Measurements from ENCODE around the gene TRPC4AP.

The TRPC4AP gene

DNA sequence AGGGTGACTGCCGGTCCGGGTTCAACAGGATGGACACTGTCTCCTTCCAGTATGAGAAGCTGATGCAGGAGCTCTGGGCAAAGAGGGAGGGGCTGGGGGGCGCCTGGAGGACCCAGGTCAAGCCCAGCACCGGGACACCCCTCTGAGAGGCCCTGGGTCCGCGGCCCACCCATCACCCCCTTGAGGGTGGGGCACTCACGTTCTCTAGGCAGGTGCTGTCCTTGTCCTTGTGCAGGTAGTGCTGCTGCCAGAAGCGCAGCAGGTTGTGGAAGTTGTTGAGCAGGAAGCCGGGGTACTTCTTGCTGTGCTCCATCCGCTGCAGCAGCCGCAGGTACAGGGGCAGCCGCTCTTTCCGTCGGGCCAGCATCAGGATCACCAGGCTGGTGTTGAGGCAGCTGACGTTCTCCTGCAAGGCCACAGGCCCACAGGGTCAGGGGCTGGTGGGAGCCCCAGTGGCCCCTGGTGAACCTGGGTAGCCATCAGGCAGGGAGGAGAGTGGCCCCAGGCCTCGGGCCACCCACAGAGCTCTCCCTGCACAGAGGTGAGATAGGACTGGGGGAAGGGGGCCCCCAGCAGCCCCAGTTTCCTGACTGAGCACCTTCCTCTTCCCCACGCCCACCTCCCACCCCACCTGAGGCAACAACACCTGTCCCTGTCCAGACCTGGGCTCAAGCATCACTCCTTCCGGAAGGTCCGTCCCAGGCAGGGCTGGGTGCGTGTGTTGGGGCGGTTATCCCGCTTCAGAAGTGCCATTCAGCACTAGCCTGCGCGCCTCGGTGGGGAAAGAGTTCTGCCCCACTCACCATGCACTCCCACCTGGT lies 89.2 kb downstream of the TRPC4AP start:
- DNase-seq (ENCODE audit: low spot score): no peak
- FAIRE-seq: no peak

DNA sequence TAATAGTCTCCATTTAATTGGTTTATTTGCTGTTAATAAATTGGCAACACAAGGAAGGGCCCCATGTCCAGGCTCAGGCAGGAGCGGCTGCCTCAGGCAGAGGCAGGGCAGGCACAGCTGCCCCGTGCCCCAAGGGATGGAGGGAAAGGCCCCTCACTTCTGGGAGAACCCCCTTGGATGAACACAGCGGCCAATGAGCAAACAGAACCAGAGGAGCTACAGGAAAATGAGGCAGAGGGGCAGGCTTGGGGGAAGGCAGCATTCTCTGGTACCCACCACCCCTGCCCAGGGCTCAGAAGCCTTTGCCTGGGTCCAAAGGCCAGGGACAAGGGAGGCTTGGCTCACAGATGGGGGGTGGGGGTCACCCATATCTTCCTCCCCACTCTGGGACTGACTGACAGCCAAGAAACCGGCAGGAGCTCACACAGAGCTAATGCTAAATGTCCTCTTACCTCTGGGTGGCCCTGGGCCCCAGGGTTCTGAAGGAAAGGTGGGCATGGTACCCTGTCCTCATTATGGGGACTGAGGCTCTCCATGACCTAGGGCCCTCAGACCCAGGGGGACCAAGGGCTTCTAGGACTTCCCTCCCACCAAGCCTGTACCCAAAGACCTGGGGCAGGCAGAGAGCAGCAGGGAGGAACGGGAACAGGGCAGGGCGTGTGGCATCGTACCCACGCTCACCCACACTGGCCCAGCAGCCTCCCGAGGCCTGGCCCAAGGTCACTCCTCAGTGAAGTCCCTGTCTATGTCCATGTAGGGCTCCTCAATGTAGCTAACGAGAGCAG lies 90.0 kb downstream of the TRPC4AP start:
- FAIRE-seq (no peak), DNase-seq (ENCODE audit: low spot score) (no peak)

DNA sequence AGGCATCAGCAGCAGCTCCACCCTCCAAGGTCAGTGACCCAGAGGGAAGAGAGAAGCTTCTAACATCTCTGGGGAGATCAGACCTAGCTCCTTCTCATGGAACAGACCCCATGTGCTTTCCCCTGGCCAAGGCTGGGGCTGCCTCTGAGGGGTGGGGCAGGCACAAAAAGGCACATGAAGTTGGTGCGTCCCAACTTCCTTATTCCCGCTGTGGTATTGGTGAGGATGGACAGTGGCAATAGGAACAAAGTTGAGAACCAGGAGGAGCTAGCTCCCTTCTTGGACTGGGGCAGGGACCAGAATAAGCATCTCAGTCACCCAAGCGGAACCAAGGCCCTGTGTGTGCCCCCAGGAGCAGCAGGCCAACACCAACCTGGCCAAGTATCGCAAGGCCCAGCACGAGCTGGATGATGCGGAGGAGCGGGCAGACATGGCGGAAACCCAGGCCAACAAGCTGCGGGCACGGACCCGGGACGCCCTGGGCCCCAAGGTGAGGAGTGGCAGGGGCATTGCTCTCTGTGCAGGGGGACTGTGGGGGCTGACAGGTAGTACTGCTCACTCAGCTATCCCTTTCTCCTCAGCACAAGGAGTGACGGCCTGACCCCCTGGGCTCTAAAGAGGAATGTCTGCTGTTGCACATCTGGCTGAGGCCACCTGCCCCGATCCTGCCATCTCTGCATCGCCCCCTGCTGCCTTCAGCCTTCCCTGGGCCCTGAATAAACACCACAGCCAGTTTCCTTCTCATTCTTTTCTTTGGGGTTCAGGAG lies 90.8 kb downstream of the TRPC4AP start:
- FAIRE-seq (no peak), DNase-seq (ENCODE audit: low spot score) (no peak)

DNA sequence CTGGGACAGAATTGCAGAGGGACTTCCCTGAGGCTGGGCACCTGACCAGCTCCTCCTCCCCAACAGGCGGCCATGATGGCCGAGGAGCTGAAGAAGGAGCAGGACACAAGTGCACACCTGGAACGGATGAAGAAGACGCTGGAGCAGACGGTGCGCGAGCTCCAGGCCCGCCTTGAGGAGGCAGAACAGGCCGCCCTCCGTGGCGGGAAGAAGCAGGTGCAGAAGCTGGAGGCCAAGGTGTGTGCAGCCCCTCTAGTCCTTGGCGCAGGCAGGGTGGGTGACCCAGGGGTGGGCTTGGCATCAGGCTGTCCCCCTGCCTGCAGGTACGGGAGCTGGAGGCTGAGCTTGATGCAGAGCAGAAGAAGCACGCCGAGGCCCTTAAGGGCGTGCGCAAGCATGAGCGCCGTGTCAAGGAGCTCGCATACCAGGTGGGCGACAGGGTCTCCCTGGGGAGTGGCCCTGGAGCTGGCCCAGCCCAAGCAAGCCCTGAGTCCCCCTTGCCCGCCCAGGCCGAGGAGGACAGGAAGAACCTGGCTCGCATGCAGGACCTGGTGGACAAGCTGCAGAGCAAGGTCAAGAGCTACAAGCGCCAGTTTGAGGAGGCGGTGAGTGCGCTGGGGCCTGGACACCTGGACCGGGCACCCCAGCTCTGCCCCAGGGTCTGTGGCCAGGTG lies 91.5 kb downstream of the TRPC4AP start:
- FAIRE-seq (no peak), DNase-seq (ENCODE audit: low spot score) (no peak)

DNA sequence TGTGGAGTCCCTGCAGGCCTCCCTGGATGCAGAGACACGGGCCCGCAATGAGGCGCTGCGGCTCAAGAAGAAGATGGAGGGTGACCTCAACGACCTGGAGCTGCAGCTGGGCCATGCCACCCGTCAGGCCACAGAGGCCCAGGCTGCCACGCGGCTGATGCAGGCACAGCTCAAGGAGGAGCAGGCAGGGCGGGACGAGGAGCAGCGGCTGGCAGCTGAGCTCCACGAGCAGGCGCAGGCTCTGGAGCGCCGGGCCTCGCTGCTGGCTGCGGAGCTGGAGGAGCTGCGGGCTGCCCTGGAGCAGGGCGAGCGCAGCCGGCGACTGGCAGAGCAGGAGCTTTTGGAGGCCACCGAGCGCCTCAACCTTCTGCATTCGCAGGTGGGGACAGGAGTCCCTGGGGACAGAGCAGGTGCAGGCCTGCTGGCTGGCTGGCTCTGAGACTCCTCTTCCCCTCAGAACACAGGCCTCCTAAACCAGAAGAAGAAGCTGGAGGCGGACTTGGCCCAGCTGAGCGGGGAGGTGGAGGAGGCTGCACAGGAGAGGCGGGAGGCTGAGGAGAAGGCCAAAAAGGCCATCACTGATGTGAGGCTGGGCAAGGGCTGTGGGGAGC lies 92.2 kb downstream of the TRPC4AP start:
- no peak for DNase-seq (ENCODE audit: low spot score)
- FAIRE-seq: no peak

DNA sequence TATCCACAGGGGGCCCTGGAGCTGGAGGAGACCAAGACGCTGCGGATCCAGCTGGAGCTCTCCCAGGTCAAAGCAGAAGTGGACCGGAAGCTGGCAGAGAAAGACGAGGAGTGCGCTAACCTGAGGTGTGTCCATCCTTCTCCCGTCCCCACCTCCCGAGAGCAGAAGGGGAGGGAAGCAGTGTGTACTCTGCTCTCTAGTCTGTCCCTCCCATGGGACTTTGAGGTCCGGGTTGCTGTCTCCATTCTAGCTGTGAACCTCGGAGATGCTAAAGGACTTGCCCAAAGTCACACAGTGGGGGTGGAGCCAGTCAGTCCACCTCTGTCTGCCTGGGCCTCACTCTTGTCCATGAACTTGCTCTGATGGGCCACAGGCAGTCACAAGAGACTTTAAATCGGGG lies 92.8 kb downstream of the TRPC4AP start:
- DNase-seq (ENCODE audit: low spot score): no peak
- no peak for FAIRE-seq

DNA sequence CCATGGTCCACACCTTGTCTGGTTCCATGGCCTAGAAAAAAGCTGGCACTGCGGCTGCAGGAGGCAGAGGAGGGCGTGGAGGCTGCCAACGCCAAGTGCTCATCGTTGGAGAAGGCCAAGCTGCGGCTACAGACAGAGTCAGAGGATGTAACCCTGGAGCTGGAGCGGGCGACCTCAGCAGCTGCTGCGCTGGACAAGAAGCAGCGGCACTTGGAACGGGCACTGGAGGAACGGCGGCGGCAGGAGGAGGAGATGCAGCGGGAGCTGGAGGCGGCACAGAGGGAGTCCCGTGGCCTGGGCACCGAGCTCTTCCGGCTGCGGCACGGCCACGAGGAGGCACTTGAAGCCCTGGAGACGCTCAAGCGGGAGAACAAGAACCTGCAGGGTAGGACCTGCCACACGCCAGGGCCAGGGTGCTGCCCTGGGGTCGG lies 93.6 kb downstream of the TRPC4AP start:
- FAIRE-seq: no peak
- no peak for DNase-seq (ENCODE audit: low spot score)

DNA sequence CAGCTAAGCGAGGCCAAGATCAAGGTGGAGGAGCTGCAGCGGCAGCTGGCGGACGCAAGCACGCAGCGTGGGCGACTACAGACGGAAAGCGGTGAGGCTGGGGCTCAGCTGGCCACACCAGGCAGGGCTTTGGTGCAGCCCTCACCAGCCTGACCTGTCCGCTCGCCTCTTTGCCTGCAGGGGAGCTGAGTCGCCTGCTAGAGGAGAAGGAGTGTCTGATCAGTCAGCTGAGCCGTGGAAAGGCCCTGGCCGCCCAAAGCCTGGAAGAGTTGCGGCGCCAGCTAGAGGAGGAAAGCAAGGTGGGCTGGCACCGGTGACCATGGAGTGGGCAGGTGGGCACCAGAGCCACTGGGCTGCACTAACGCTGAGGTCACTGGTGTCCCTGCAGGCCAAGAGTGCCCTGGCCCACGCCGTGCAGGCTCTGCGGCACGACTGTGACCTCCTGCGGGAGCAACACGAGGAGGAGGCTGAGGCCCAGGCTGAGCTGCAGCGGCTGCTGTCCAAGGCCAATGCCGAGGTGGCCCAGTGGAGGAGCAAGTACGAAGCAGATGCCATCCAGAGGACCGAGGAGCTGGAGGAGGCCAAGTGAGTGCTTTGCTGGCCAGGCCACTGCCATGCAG lies 94.2 kb downstream of the TRPC4AP start:
- FAIRE-seq (no peak), DNase-seq (ENCODE audit: low spot score) (no peak)

DNA sequence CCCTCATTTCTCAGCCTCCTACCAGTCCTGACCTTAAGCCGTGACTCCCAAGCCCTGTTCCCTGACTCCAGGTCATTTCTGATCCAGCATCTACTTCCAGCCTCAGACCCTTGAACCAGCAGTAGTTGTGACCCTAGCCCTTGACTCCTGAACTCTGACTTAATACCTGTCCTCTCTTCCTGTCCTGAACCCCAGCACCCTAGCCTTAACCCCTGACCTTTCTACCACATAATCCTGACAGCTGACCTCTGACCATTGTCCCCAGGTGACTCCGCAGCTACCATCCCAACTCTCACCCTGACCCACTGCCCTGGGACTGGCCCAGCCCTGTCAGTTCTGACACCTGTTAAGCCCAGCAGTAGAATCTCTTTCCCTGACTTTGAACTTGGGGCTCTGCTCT lies 94.8 kb downstream of the TRPC4AP start:
- FAIRE-seq: no peak

DNA sequence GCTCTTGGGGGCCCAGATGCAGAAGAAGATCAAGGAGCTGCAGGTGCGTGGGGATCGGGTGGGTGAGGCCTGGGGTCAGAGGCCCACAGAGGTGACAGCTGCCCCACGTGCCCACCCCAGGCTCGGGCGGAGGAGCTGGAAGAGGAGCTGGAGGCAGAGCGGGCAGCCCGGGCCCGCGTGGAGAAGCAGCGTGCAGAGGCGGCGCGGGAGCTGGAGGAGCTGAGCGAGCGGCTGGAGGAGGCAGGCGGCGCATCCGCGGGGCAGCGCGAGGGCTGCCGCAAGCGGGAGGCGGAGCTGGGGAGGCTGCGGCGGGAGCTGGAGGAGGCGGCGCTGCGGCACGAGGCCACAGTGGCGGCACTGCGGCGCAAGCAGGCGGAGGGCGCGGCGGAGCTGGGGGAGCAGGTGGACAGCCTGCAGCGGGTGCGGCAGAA lies 95.5 kb downstream of the TRPC4AP start:
- DNase-seq (ENCODE audit: low spot score) (no peak), FAIRE-seq (no peak)

More for the DNA sequence above, 94.8 kb downstream of the TRPC4AP start:
- DNase-seq (ENCODE audit: low spot score): no peak

DNA sequence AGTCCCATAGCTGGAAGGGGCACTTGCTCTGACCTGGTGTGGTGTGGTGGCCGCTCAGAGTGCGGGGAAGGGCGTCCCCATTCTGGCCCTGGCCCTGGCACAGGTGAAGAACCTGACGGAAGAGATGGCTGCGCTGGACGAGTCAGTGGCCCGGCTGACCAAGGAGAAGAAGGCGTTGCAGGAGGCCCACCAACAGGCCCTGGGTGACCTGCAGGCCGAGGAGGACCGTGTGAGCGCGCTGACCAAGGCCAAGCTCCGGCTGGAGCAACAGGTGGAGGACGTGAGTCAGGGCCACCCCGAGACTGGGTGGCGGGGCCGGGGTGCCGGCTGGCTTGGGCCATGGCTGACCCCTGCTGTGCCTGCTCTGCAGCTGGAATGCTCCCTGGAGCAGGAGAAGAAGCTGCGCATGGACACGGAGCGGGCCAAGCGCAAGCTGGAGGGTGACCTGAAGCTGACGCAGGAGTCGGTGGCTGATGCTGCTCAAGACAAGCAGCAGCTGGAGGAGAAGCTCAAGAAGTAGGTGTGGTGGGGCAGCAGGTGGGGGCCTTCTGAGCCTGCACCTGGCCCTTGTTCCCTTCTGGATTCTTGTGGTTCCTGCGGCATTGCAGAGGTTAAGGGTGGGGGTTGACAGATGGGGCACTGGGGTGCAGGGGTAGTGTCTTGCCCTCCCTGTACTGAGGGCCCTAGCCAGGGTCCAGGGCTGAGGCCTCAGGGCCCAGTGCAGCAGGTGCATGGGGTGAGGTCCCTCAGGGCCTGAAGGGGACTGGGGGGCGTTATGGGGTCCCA lies 96.2 kb downstream of the TRPC4AP start:
- DNase-seq (ENCODE audit: low spot score) (no peak), FAIRE-seq (no peak)

DNA sequence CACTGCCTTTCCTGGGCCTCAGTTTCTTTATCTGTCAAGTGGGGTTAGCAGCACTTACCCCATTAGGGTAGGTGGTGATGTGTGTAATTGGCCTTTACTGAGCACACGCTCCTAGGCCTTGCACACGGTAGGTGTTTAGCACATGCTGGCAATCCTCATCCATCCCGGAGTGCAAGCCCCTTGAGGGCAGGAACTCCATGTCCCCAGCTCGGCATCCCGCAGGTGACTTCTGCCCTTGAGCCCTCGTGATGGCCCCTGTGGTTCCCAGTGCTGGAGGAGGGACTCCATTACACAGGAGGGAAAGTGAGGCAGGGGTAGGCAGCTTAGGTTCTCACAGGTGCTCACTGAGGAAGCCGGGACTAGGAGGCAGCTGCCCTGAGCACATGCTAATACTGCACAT lies 96.9 kb downstream of the TRPC4AP start:
- DNase-seq (ENCODE audit: low spot score) (no peak), FAIRE-seq (no peak)

DNA sequence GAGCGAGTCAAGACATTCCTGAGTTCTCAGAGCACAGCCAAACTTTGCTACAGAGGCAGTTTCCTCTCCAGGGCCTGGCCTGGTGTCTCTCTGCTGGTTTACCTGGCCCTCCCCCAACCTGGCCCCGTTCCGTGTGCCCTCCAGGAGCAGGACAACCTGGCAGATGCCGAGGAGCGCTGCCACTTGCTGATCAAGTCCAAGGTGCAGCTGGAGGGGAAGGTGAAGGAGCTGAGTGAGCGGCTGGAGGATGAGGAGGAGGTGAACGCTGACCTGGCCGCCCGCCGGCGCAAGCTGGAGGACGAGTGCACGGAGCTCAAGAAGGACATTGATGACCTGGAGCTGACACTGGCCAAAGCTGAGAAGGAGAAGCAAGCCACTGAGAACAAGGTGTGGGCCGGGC lies 97.4 kb downstream of the TRPC4AP start:
- no peak for FAIRE-seq
- DNase-seq (ENCODE audit: low spot score): no peak

DNA sequence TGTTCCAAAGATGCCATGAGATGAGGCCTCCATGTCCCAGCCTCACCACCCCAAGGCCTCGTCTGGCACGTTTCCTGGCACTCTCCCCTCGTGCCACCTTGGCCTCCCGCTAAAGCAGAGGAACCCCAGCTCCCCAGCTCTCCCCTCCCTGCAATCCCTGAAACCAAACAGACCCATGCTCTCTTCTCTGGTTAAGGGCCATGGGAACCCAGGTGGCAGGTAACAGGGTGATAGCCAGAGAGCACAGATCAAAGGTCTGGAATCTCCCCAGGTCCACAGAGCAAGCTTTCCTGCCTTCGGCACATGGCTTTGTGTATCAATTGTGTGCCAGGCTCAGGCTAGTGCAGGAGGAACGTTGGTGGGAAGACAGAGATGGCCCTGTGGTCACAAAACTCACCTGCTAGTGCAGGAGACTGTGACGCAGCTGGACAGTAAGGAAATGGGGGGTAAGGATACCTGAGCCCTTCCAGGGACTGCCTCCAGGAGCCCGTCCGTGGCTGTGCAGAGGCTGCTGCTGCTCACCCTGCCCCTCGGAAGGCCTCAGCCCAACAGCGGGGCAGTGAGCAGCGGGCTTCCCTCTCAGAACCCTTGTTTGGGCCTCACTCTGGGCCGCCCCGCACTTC lies 98.0 kb downstream of the TRPC4AP start:
- FAIRE-seq: no peak

DNA sequence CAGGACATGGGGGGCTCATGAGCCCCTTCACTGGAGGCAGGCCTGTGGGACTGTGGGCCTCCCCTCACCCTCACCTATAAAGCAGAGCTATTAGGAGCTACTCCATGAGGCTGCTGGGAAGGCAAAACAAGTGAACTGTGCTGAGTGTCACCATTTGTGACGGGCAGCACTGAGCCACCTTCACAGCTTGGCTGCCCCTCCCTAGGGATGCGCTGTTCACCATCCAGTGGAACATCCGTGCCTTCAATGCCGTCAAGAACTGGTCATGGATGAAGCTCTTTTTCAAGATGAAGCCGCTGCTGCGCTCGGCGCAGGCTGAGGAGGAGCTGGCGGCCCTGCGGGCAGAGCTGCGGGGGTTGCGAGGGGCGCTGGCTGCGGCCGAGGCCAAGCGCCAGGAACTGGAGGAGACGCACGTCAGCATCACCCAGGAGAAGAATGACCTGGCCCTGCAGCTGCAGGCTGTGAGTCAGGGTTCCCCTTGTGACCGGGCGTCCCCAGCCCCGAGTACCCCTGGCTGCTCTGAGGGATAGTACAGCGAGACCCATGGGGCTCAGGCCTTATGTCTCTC lies 98.6 kb downstream of the TRPC4AP start:
- DNase-seq (ENCODE audit: low spot score) (no peak), FAIRE-seq (no peak)

More for the DNA sequence above, 98.0 kb downstream of the TRPC4AP start:
- no peak for DNase-seq (ENCODE audit: low spot score)

DNA sequence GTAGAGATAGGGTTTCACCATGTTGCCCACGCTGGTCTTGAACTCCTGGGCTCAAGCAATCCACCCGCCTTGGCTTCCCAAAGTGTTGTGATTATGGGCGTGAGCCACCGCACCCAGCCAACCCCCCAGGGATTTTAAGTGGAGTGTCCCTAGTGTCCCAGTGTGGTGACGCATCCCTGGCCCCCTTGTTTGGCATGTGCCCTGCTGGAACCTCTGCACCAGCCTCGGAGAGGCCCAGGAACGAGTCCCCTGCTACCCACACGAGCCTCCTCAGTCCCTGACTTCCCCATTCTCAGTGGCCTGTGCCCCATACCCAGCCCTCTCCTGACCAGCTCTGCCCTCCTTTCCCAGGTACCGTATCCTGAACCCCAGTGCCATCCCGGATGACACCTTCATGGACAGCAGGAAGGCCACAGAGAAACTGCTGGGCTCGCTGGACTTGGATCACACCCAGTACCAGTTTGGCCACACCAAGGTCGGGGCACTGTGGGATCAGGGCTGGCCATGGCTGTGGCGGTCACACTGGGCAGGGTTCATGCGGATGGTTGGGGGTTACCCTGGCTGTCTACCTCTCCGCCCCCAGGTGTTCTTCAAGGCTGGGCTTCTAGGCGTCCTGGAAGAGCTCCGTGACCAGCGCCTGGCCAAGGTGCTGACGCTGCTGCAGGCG lies 99.7 kb downstream of the TRPC4AP start:
- DNase-seq (ENCODE audit: low spot score) (no peak), FAIRE-seq (no peak)

DNA sequence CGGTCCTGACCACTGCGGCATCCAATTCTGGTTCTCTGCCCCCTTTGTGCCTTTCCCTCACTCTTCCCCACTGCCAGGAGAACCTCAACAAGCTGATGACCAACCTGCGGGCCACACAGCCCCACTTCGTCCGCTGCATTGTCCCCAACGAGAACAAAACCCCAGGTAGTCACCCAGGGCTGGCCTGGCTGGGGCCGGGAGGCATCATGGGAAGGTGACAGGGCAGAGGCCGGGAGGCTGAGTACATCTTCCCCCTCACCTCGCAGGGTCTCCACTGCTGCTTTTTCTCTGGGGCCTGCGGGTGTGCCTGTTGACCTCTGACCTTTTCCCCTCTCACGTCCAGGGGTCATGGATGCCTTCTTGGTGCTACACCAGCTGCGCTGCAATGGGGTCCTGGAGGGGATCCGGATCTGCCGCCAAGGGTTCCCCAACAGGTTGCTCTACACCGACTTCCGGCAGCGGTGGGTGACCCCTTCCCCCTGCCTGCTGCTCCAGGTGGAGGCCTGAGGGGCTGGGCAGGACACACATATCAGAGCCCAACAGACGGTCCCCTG lies 101.9 kb downstream of the TRPC4AP start:
- no peak for FAIRE-seq
- DNase-seq (ENCODE audit: low spot score): no peak

DNA sequence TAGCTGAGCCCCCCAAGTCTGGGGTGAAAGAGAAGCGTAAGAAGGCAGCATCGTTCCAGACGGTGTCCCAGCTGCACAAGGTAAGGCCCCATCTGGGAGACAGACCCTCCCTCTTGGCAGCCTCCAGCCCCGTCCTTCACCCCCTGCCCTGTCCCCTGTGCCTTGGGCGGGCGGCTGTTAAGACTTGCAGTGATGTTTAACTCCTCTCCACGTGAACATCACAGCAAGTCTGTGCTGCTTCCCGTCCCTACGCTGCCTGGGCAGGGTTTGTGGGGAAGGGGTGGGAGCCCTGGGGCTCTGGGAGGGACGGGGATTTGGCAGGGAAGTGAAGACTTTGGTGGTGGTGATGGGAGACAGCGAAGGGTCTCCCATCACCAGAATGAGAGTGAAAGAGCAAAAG lies 102.4 kb downstream of the TRPC4AP start:
- DNase-seq (ENCODE audit: low spot score): no peak
- no peak for FAIRE-seq

Data from RCC 7860 (cell line).